ENCODE measurements around the gene HSPA9. TPM values are rescaled to one million over a fixed set of nuclear protein-coding genes. Genes with fewer than 3 reads are reported as not detected.

HSPA9 gene
- total and polyA plus RNA-seq, 2 donors (not counting 1 experiment from before 2014, with no cell fraction given): 66.5 to 139 TPM

DNA sequence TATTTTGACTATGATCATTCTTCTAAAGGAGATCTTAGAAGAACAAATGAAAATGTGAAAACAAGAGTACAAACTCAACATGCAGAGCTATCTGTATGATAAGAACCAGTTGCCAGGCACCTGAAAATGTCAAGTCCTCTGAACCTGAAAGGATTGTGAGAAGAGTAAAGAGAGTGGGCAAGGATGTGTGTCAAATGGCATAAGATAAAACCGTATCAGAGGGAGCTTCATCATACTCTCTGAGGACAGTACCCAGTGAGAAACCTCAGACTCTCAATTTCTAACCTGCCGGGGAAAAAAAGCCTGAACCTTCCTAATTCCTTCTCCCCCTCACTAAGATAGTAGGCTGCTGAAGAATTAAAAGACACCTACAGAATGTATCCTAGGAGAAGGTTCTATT lies 39.0 kb downstream of the HSPA9 start:
- H4K20me1 ChIP-seq (ENCODE audit: control insufficient read depth, insufficient read depth, low read length, poor library complexity, severe bottlenecking): peaks cover 68% of the 10 kb centered on the region
- H3K4me3 ChIP-seq (ENCODE audit: control extremely low read depth in 1 of 5, extremely low read depth in 1 of 5, insufficient read depth in 1 of 5, low read depth in 2 of 5, low read length in 4 of 5): no peak overlapping the region
- DNase-seq: no peak
- POLR2A ChIA-PET: interaction anchor here (0.7 kb wide), 1 partner anchor 1109 kb away, joined by 6 read pairs; no protein-coding TSS in a partner anchor
- no peak for ATAC-seq (ENCODE audit: low read depth)
- Mint-ChIP-seq H3K27ac (no peak overlapping the region), H3K27me3 (no peaks in the 10 kb centered on the region), H3K9me3 (ENCODE audit: insufficient read depth) (no peaks in the 10 kb centered on the region), H3K4me3 (no peak overlapping the region), H3K4me1 (peaks cover 66% of the 10 kb centered on the region)
- CTCF ChIA-PET: interaction anchor here (1.0 to 1.4 kb wide), 2 partner anchors 33 to 85 kb away, joined by 4 to 6 read pairs; no protein-coding TSS in a partner anchor
- H3K4me2 ChIP-seq (replicated peaks; ENCODE audit: low read depth, low read length, poor library complexity, severe bottlenecking): no peak overlapping the region
- peaks cover 8 to 21% of the 10 kb centered on the region in 2 donors for H3K4me1 ChIP-seq (ENCODE audit: control insufficient read depth in 2 of 2, insufficient read depth in 2 of 2, low read length in 2 of 2)
- TF ChIP-seq, protein P1, sequence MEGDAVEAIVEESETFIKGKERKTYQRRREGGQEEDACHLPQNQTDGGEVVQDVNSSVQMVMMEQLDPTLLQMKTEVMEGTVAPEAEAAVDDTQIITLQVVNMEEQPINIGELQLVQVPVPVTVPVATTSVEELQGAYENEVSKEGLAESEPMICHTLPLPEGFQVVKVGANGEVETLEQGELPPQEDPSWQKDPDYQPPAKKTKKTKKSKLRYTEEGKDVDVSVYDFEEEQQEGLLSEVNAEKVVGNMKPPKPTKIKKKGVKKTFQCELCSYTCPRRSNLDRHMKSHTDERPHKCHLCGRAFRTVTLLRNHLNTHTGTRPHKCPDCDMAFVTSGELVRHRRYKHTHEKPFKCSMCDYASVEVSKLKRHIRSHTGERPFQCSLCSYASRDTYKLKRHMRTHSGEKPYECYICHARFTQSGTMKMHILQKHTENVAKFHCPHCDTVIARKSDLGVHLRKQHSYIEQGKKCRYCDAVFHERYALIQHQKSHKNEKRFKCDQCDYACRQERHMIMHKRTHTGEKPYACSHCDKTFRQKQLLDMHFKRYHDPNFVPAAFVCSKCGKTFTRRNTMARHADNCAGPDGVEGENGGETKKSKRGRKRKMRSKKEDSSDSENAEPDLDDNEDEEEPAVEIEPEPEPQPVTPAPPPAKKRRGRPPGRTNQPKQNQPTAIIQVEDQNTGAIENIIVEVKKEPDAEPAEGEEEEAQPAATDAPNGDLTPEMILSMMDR (IDR thresholded peaks at IDR 0.05): no peak
- no peak for TF ChIP-seq EZH2 (IDR thresholded peaks at IDR 0.05; ENCODE audit: borderline replicate concordance, insufficient read depth, low read depth, low read length, poor library complexity, severe bottlenecking)
- H3K79me2 ChIP-seq (ENCODE audit: control insufficient read depth, insufficient read depth, low read length): peaks cover 97% of the 10 kb centered on the region
- no peaks in the 10 kb centered on the region for H3K27me3 ChIP-seq (replicated peaks in 1 of 4; ENCODE audit: control extremely low read depth in 1 of 4, control insufficient read depth in 3 of 4, insufficient read depth in 4 of 4, low read length in 3 of 4)
- H2AFZ ChIP-seq (ENCODE audit: insufficient read depth, low read depth, low read length, poor library complexity, severe bottlenecking): no peak overlapping the region
- no peak overlapping the region for H3K9ac ChIP-seq (ENCODE audit: low read length)
- H3K36me3 ChIP-seq (replicated peaks in 1 of 2; ENCODE audit: control extremely low read depth in 1 of 2, control insufficient read depth in 1 of 2, extremely low read depth in 1 of 2, insufficient read depth in 2 of 2, low read length in 1 of 2): peaks cover 1 to 31% of the 10 kb centered on the region in 2 experiments
- intact Hi-C loops (cut with micrococcal nuclease): no loop called here
- no CpG with 5 or more reads among the region's 2 CpGs for WGBS (ENCODE audit: insufficient coverage)
- H3K27ac ChIP-seq (ENCODE audit: low read length in 2 of 2): no peak overlapping the region
- H3K9me3 ChIP-seq (ENCODE audit: control extremely low read depth in 1 of 3, control insufficient read depth in 2 of 3, insufficient read depth in 1 of 3, low read length in 2 of 3): no peaks in the 10 kb centered on the region

DNA sequence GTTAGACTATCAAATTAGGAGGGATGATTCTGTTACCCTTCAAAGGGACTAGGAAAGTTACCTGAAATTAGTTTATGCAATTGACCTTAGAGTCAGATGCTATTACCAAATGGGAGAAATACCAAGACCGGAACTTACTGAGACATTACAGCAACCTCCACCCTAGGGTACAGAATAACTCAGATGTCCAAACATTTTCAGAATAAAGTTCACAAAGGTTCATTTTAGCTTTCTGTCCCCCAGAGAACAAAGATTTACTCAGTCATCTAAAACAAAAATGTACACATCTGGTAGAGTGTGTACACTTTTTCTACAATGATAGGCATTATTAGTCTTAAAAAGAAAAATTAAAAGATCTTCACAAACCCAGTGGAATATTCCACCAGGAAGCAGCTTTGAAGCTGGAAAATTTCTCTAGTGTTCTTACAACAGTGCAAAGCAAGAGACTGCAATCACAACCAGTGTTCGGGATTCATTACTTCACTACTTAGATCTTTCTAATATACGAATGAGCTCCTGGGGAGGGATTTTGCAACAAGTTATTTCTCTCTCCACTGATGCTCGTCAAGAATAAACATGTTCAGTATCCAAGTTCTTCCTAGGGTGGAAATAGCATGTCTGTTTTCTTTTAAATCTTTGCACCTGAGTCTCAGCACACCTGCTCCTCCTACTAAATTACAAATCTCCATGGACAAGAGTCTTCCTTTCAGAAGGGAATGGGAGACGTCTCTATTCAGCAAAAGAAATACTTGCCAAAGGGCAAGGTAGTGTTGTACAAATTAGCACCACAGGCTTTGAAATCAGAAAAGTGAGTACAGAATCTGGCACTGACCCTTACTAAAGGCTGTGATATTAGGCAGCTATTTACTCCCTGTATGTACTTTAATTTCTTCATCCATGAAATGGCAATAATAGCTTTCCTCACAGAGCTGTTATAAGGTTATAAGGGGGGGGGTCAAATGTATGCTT lies 40.9 kb downstream of the HSPA9 start:
- H3K27me3 Mint-ChIP-seq: no peaks in the 10 kb centered on the region
- Histone ChIP-seq H3K9ac (ENCODE audit: low read length) (no peak overlapping the region), H2AFZ (ENCODE audit: insufficient read depth, low read depth, low read length, poor library complexity, severe bottlenecking) (no peak overlapping the region), H3K27ac (ENCODE audit: low read length in 2 of 2) (no peak overlapping the region), H3K79me2 (ENCODE audit: control insufficient read depth, insufficient read depth, low read length) (peaks cover 97% of the 10 kb centered on the region), H3K4me1 (ENCODE audit: control insufficient read depth in 2 of 2, insufficient read depth in 2 of 2, low read length in 2 of 2) (peaks cover 3 to 4% of the 10 kb centered on the region in 2 donors), H3K36me3 (replicated peaks in 1 of 2; ENCODE audit: control extremely low read depth in 1 of 2, control insufficient read depth in 1 of 2, extremely low read depth in 1 of 2, insufficient read depth in 2 of 2, low read length in 1 of 2) (peaks cover 1 to 35% of the 10 kb centered on the region in 2 experiments), H3K4me2 (replicated peaks; ENCODE audit: low read depth, low read length, poor library complexity, severe bottlenecking) (no peak overlapping the region), H3K9me3 (ENCODE audit: control extremely low read depth in 1 of 3, control insufficient read depth in 2 of 3, insufficient read depth in 1 of 3, low read length in 2 of 3) (no peaks in the 10 kb centered on the region), H3K4me3 (ENCODE audit: control extremely low read depth in 1 of 5, extremely low read depth in 1 of 5, insufficient read depth in 1 of 5, low read depth in 2 of 5, low read length in 4 of 5) (no peak overlapping the region), H4K20me1 (ENCODE audit: control insufficient read depth, insufficient read depth, low read length, poor library complexity, severe bottlenecking) (peaks cover 82% of the 10 kb centered on the region), H3K27me3 (replicated peaks in 1 of 4; ENCODE audit: control extremely low read depth in 1 of 4, control insufficient read depth in 3 of 4, insufficient read depth in 4 of 4, low read length in 3 of 4) (no peaks in the 10 kb centered on the region)
- H3K27ac Mint-ChIP-seq: no peak overlapping the region
- no peak for ATAC-seq (ENCODE audit: low read depth)
- ChIA-PET CTCF (interaction anchor here (0.7 kb wide), 1 partner anchor 31 kb away, joined by 4 read pairs; no protein-coding TSS in a partner anchor), POLR2A (no interaction called here)
- intact Hi-C loops (cut with micrococcal nuclease): no loop called here
- TF ChIP-seq EZH2 (IDR thresholded peaks at IDR 0.05; ENCODE audit: borderline replicate concordance, insufficient read depth, low read depth, low read length, poor library complexity, severe bottlenecking): no peak
- TF ChIP-seq, protein P1 (IDR thresholded peaks at IDR 0.05): no peak
- WGBS (ENCODE audit: insufficient coverage): no CpG with 5 or more reads among the region's 5 CpGs
- H3K4me1 Mint-ChIP-seq: peaks cover 55% of the 10 kb centered on the region
- DNase-seq: no peak
- H3K4me3 Mint-ChIP-seq: no peak overlapping the region
- no peaks in the 10 kb centered on the region for H3K9me3 Mint-ChIP-seq (ENCODE audit: insufficient read depth)
